Astrocyte (in vitro differentiated cells and primary cell): Measurements from ENCODE around the gene FSTL4.

Source experiments
- CTCF ChIP-seq: IDR thresholded peaks from 2 replicates; pipeline ENCODE4 v1.5.1; 2011; ENCODE audit warnings: low read depth, mild to moderate bottlenecking, inconsistent platforms, low read length, moderate library complexity; ENCODE audit not compliant: insufficient read depth
- EZH2 ChIP-seq: IDR thresholded peaks from 2 replicates; pipeline ENCODE4 v1.6.1; 2012; ENCODE audit warnings: mild to moderate bottlenecking, low read length, inconsistent platforms; ENCODE audit not compliant: insufficient read depth

- TF ChIP-seq CTCF, result no peak
- TF ChIP-seq EZH2, result no peak
These were observed 210.5 kb downstream of the FSTL4 start for GRCh38 chr5:133401731-133402347.
